Muscle of leg (tissue), 11 donors: ENCODE measurements around the gene OR4M1. TPM values are rescaled to one million over a fixed set of nuclear protein-coding genes. Genes with fewer than 3 reads are reported as not detected.
"Not testable (repeated sequence)": the region's sequence is repeated elsewhere in the genome, so short reads cannot be mapped to it uniquely, and the experiment has no call there.

ENCODE experiments used
- DNase-seq: peaks from one replicate; pipeline ENCODE4 v3.0.0; 2013
- H3K27ac ChIP-seq: one replicate; pipeline ENCODE4 v1.5.1; 2013; ENCODE audit warnings: mild to moderate bottlenecking, low read length, control low read depth
- H3K27me3 ChIP-seq: one replicate; pipeline ENCODE4 v1.6.1; 2013; ENCODE audit warnings: low read length; ENCODE audit not compliant: control insufficient read depth, insufficient read depth
- H3K36me3 ChIP-seq: one replicate; pipeline ENCODE4 v1.6.1; 2013; ENCODE audit warnings: low read length; ENCODE audit not compliant: control insufficient read depth, insufficient read depth
- H3K4me1 ChIP-seq: one replicate; pipeline ENCODE4 v1.6.1; 2013; ENCODE audit warnings: low read length; ENCODE audit not compliant: control insufficient read depth, insufficient read depth
- H3K4me3 ChIP-seq: one replicate; pipeline ENCODE4 v1.5.1; 2013; ENCODE audit warnings: low read length, control low read depth
- H3K9me3 ChIP-seq: replicated peaks from 2 replicates; pipeline ENCODE4 v1.6.1; 2013; ENCODE audit warnings: low read depth, low read length; ENCODE audit not compliant: control insufficient read depth
- WGBS: methylation state at CpG from one replicate; pipeline ENCODE4 v1.1.5; 2013; ENCODE audit warnings: missing lambda C conversion rate; ENCODE audit not compliant: insufficient coverage; 5-methylcytosine and 5-hydroxymethylcytosine counted together
- polyA plus RNA-seq, 8 donors: library from polyadenylated mRNA; unstranded; fragments of 120-200 nt; gene quantifications; one replicate each; pipeline versions ENCODE4 v1.2.1 to v1.2.3, GENCODE V29; 2013; ENCODE audit warnings: inconsistent platforms in 1 of 8, low replicate concordance in 1 of 8; ENCODE audit not compliant: insufficient read length in 8 of 8, insufficient read depth in 1 of 8
- total RNA-seq: library from RNA; stranded (reverse); fragments of 120-200 nt; gene quantifications from one replicate; pipeline ENCODE4 v1.2.4, GENCODE V29; 2013

Gene OR4M1
- total and polyA plus RNA-seq, 9 donors: 0.08 TPM; not detected in 8

DNA sequence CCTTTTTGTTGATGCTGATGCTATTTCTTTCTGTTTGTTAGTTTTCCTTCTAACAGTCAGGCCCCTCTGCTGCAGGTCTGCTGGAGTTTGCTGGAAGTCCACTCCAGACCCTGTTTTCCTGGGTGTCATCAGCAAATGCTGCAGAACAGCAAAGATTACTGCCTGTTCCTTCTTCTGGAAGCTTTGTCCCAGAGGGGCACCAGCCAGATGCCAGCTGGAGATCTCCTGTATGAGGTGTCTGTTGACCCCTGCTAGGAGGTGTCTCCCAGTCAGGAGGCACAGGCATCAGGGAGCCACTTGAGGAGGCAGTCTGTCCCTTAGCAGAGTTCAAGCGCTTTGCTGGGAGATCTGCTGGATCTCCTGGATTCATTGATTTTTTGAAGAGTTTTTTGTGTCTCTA lies 46.6 kb downstream of the OR4M1 start:
- not testable (repeated sequence) for DNase-seq, H3K4me3 ChIP-seq, H3K36me3 ChIP-seq, H3K27me3 ChIP-seq, H3K4me1 ChIP-seq, H3K27ac ChIP-seq, H3K9me3 ChIP-seq
- no CpG with 5 or more reads among the region's 1 CpG for WGBS

DNA sequence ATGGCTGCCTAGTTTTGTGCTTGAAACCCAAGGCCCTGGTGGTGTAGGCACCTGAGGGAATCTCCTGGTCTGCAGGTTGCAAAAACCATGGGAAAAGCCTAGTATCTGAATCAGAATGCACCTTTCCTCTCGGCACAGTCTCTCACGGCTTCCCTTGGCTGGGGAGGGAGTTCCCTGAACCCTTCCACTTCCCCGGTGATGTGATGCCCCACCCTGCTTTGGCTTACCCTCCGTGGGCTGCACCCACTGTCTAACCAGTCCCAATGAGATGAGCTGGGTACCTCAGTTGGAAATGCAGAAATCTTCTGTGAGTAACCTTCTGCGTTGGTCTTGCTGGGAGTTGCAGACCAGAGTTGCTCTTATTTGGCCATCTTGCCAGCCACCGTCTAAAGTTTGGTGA lies 47.7 kb downstream of the OR4M1 start:
- not testable (repeated sequence) for H3K9me3 ChIP-seq, DNase-seq, H3K4me3 ChIP-seq, H3K27me3 ChIP-seq, H3K36me3 ChIP-seq, H3K4me1 ChIP-seq, H3K27ac ChIP-seq
- WGBS: 71% methylated on average over 5 of the region's 6 CpGs

DNA sequence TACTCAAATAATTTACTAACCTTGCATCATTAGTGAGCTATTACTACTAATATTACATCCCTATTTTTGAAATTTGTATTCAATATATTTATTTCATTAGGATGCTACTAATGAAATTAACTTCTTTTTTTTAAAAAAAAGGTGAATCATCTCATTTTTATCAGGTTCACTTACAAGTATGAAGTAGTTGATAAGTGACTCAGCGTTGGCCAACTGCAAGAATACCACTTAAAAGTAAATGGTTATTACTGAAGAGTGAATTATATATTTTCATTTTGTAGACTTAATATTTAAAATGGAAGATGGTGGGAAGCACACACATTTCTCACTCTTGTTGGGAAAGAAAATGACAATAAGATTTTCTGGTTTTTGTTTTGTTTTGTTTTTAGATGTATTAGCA lies 49.9 kb downstream of the OR4M1 start:
- no CpG with 5 or more reads among the region's 1 CpG for WGBS
- DNase-seq: no peak
- no peaks in the 10 kb centered on the region for H3K4me1 ChIP-seq
- H3K4me3 ChIP-seq: no peak overlapping the region
- no peaks in the 10 kb centered on the region for H3K36me3 ChIP-seq
- no peak overlapping the region for H3K27ac ChIP-seq
- peaks cover 5% of the 10 kb centered on the region for H3K9me3 ChIP-seq
- H3K27me3 ChIP-seq: no peaks in the 10 kb centered on the region

DNA sequence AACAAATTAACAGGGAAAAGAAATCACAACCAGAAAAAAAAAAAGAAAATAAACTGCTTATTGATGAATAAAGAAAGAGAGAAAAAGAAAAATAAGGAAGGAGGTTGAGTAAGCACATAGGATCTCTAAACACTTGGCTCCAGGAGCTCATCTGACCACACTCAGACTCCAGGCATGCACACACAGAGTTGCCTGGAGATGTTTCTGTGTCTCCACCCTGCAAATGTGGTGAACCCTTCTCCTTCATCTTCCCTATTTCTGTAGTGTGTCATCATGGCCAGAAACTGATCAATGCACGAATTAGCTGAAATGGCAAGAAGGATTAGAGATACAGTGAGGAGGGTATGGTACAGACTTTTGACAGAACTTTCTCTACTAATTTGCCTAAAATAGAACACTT lies 50.5 kb downstream of the OR4M1 start:
- Histone ChIP-seq H3K36me3 (no peaks in the 10 kb centered on the region), H3K27me3 (no peaks in the 10 kb centered on the region), H3K4me3 (no peak overlapping the region), H3K4me1 (no peaks in the 10 kb centered on the region), H3K27ac (no peak overlapping the region), H3K9me3 (peaks cover 5% of the 10 kb centered on the region)
- DNase-seq: no peak
- no CpG with 5 or more reads among the region's 1 CpG for WGBS

DNA sequence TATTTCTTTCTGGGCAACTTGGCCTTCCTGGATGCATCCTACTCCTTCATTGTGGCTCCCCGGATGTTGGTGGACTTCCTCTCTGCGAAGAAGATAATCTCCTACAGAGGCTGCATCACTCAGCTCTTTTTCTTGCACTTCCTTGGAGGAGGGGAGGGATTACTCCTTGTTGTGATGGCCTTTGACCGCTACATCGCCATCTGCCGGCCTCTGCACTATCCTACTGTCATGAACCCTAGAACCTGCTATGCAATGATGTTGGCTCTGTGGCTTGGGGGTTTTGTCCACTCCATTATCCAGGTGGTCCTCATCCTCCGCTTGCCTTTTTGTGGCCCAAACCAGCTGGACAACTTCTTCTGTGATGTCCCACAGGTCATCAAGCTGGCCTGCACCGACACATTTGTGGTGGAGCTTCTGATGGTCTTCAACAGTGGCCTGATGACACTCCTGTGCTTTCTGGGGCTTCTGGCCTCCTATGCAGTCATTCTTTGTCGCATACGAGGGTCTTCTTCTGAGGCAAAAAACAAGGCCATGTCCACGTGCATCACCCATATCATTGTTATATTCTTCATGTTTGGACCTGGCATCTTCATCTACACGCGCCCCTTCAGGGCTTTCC lies 54.4 kb downstream of the OR4M1 start:
- 67% methylated on average over 6 of the region's 12 CpGs for WGBS
- DNase-seq: not testable (repeated sequence)

DNA sequence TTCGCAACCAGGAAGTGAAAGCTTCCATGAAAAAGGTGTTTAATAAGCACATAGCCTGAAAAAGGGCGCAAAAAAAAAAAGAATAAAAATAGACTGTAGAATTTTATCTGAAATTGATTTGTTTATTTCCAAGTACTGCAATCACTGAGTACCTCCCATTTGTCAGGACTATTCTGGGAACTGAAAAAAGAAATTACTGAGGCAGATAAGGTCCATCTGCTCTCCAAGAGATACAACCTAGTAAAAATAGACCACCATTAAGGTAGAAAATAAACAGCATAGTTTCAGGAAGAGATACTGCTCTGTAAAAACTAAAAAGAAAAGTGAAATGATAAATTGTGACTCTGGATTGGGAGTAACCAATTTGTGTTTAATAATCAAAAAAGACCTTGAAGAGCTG lies 55.0 kb downstream of the OR4M1 start:
- no peak overlapping the region for H3K27ac ChIP-seq
- no CpG with 5 or more reads among the region's 2 CpGs for WGBS
- no peak for DNase-seq
- no peaks in the 10 kb centered on the region for H3K27me3 ChIP-seq
- no peaks in the 10 kb centered on the region for H3K36me3 ChIP-seq
- H3K4me1 ChIP-seq: no peaks in the 10 kb centered on the region
- no peak overlapping the region for H3K4me3 ChIP-seq
- H3K9me3 ChIP-seq: peaks cover 4% of the 10 kb centered on the region

More for the DNA sequence above, 54.4 kb downstream of the OR4M1 start:
- H3K27me3 ChIP-seq, H3K4me3 ChIP-seq, H3K9me3 ChIP-seq, H3K36me3 ChIP-seq, H3K27ac ChIP-seq, H3K4me1 ChIP-seq: not testable (repeated sequence)

Other genes starting within 250 kb of the OR4M1 start
- not detected for gene OR11H2, start 59.6 kb upstream of the OR4M1 start, total RNA-seq
- gene OR11H2, start 59.6 kb upstream of the OR4M1 start, polyA plus RNA-seq: not detected
- gene OR4Q3, start 29.9 kb upstream of the OR4M1 start, total RNA-seq: not detected
- not detected for gene OR4Q3, start 29.9 kb upstream of the OR4M1 start, polyA plus RNA-seq
- not detected for gene OR4N2, start 30.3 kb downstream of the OR4M1 start, total RNA-seq
- not detected for gene OR4N2, start 30.3 kb downstream of the OR4M1 start, polyA plus RNA-seq
- gene OR4K2, start 101.6 kb downstream of the OR4M1 start, total RNA-seq: not detected
- gene OR4K2, start 101.6 kb downstream of the OR4M1 start, polyA plus RNA-seq: under 1 TPM in 2 of 8 donors, not detected in 6; 0.03 to 0.19 TPM
- not detected for gene OR4K5, start 147.1 kb downstream of the OR4M1 start, total RNA-seq
- gene OR4K5, start 147.1 kb downstream of the OR4M1 start, polyA plus RNA-seq: not detected
- not detected for gene OR4K1, start 157.4 kb downstream of the OR4M1 start, total RNA-seq
- not detected for gene OR4K1, start 157.4 kb downstream of the OR4M1 start, polyA plus RNA-seq
- gene OR4K15, start 202.1 kb downstream of the OR4M1 start, total RNA-seq: not detected
- not detected for gene OR4K15, start 202.1 kb downstream of the OR4M1 start, polyA plus RNA-seq
- gene OR4Q2, start 228.7 kb downstream of the OR4M1 start, total RNA-seq: not detected
- not detected for gene OR4Q2, start 228.7 kb downstream of the OR4M1 start, polyA plus RNA-seq
- not detected for gene OR4K14, start 245.8 kb downstream of the OR4M1 start, total RNA-seq
- gene OR4K14, start 245.8 kb downstream of the OR4M1 start, polyA plus RNA-seq: not detected